GM19025 (cell line): ENCODE data around the gene CNDP1.

ENCODE experiments used
- ATAC-seq: cut with Tn5 transposase; IDR thresholded peaks from one replicate; pipeline ENCODE4 v1.9.1; 2021; ENCODE audit warnings: mild to moderate bottlenecking, low read depth, moderate library complexity; ENCODE audit not compliant: unreplicated experiment

The CNDP1 gene

DNA sequence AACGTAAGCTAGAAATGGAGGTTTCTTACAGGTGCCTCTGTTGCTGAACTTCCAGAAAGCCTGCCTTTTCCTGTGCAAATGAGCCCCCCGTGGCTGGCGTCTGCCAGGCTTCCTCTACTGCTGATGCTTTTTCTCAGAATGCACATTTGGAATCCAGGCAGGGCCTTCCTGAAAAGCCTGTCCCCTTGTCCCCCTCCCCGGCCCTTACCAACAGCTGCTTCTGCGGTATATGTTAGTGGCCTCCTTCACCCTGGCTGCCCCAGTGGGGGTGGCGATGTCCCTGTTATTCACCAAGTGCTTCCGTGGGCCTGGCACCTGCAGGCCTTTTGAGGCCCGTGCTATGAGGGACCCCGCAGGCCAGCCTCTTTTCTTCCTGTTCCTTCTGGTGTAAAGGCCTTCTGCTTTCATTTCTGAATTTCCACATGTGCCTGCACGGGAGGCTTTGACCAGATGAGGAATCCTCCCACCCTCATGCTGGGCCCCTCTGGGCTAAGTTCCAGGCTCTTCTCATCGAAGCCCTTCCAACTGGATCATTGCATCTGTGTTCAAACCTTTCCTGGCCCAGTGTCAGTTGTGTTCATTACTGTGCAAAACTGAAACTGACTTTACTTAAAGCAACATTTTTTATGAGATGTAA is 27.7 kb upstream of the CNDP1 start:
- no peak for ATAC-seq

DNA sequence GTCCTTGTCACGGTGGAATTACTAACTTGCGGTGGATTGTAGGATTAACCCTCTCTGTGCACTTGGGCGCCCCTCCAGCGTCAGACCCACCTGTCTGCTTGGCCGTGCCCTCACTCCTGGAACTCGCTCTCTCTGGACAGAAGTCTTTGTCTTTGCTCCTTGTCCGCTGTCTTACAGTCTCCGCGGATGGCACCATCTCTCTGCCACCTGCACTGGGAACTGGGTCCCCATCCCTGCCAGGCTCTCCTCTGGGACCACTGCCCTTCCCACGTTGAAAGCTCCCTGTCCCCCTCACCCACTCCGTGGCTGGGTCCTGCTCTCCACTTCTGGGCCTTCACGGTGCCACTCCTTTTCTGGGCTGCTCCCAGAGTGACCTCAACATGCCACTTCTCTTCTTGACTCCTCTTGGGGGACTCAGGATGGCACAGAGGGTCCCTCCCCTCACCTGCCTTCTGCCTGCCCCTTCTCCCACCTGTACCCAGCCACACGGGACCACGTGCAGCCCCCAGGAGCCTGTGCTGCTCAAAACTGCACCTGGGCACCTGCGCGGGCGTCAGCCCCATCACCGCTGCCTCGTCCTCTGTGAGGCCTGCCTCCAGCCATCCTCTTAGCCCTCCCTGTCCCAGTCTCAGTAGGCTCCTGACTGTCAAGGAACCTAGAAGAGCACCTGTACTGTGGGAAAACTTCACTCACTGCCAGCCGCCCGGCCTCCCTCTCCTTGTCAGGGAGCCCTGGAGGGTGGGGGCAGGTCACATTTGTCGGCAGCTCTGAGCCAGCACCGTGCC is 27.0 kb upstream of the CNDP1 start:
- ATAC-seq: no peak

DNA sequence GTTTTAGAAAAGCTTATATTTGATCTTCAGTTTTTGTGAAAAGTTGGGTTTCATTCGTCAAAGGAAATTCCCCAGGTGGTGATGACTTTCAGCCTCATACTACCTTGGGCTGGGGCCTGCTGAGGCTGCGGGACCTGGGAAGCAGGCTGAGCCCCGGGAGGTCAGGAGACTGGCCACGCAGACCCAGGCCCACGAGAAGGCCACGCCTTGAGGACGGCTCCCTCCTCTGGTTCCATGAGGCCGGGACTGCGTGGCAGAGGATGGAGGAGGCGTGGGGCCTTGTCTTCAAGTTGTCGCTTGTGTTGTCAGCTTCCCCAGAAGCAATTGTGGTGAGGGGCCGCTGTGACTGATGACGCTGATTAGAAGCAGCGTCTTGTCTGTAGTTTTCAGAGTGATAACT is 26.4 kb upstream of the CNDP1 start:
- no peak for ATAC-seq

DNA sequence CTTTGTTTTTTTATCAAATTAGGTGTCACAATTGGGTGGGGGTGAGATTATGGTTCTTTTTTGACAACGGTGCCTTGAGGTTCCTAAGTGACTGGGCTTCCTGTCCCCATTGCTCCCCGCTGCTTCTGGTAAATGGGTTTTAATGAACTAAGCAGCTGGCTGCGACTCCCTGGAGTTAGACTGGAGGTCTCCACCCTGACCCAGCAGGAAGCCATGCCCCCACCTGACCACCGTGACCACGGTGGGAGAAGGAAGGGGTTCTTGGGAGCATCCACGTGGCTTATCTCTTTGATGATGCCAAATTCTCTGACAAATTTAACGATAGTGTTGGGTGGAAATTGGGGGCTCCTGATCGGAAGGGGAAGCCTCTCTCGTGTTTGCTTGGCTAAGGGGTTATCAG is 25.9 kb upstream of the CNDP1 start:
- ATAC-seq: no peak

DNA sequence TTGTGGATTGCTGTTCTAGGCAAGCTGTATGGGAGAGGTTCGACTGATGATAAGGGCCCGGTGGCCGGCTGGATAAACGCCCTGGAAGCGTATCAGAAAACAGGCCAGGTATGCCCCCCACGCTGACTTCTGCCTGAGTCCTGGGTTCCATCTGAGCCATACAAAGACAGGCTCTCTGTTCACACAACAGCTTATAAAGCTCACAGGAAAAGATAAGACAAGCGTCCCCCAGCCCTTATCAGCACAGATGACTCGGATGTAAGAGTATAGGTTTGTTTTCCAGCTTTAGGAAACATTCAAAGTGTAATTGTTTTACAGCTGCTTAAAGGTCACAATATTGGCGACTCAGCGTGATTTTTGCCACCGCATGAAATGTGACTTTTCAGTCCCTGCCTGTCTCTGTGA is 25.5 kb upstream of the CNDP1 start:
- no peak for ATAC-seq

DNA sequence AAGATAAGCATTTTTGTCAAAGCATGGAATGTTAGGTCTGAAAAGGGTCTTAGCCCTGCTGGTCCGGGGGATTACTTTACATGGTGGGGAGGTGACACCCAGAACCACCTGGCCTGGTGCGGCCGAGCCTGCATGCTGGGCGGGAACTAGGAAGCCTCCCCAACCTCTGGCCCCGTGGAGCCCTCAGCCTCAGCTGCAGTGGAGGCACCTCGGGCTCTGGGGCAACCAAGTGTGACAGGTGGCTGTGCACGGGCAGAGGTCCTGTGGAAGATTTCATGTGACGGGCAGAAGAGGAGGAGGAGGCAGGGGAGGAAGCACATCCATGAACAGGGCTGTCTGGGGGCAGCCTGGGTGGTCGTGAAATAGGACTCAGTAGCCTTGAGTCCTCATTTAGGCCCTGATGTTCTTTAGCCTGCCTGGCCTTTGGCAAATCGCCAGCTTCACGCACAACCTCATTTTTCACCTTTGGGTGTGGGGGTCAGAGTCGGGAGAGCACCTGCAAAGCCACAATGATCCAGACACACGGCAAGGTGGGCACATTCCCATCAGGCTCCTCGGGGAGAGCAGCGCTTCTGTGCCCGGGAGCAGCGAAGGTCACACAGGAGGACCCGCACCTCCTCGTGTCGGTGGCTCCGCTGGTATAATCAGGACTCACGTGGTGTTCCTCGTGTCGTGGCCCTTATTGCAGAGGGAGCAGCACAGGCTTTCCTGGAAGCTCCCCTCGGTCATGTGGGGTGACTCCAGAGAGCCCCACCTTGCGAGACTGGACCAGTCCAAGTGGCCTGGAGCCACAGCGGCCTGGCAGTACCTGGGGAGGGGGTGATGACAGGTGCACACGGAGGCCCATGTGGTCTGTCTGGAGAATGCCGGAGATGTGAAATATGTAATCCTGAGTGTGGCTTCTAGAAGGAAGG is 24.2 kb upstream of the CNDP1 start:
- no peak for ATAC-seq

DNA sequence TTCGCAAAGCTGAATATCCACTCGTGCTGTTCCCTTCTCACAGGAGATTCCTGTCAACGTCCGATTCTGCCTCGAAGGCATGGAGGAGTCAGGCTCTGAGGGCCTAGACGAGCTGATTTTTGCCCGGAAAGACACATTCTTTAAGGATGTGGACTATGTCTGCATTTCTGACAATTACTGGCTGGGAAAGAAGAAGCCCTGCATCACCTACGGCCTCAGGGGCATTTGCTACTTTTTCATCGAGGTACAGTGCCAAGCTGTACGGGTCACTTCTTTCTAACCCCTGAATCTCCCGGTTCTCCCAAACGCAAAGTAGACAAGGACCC is 23.6 kb upstream of the CNDP1 start:
- no peak for ATAC-seq

DNA sequence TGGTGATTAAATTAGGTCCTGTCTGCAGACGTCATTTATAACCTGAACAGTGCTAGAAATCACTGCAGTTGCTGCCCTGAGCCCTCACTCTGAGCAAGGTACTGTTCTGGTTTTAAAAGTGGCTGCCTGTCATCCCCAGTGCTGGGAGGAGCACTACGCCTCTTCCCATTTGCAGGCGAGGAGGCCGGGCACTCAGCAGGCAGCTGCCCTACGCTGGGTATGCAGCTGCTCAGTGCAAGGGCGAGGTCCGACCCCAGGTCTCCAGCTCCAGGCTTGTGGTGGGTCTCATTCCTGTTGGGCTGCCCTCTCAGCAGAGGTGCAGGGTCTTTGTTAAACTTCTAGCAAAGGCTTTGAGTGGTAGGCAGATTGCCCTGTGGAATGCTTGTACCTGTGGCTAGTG is 22.5 kb upstream of the CNDP1 start:
- no peak for ATAC-seq

DNA sequence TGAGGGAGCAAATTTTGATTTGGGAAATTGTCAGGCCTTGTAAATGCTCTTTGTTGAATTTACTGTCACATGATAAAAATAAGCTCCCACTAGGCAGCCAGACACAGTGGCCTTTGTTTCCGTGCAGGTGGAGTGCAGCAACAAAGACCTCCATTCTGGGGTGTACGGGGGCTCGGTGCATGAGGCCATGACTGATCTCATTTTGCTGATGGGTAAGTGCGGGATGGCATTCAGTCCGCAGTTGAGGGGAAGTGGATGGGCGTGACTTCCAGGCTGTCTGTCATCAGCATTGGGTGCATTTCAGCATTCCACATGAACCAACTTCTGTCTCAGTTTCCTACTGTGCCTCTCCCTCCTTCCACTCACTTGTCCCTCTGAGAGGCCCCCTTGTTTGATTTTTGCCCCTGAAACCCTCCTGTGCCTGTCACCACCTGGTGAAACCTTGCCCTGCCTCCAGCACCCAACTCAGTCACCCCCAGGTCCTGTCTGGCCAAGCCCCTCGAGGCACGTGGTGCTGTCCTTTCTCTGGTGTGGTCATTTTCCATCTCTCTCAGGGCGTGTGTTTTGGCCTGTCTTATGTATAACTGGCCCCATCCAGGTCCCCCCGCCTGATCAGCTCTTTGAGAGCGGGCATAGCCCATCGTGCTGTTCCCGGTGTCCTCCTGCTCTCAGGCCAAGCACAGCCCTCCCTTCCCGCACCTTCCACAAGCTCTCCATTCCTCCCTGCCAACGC is 21.8 kb upstream of the CNDP1 start:
- no peak for ATAC-seq

DNA sequence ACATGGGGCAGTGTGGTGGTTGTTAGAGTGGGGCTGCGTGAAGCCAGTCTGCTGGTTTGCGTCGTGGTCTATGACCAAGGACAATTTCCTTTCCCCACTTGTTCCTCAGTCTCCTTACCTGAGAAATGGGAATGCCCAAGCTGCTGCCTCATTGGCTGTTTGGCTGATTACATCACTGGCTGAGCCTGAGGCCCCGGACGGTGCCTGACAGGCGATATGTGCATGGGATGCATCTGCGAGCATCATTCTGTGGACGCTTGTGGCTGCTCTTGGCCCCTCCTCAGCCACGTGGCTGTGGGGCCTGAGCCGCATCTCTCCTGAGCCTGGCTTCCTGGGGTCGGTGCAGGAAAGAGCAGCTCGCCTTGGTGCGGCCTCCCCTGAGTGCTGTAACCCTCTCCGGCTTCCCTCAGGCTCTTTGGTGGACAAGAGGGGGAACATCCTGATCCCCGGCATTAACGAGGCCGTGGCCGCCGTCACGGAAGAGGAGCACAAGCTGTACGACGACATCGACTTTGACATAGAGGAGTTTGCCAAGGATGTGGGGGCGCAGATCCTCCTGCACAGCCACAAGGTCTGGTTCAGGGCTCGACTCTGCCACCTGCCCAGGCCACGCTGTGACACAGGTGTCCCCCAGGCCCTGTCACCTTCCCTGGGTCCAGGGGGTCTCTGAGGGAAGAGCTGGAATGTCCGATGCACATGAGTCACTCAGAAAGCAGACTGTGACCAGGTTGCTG is 21.0 kb upstream of the CNDP1 start:
- no peak for ATAC-seq

DNA sequence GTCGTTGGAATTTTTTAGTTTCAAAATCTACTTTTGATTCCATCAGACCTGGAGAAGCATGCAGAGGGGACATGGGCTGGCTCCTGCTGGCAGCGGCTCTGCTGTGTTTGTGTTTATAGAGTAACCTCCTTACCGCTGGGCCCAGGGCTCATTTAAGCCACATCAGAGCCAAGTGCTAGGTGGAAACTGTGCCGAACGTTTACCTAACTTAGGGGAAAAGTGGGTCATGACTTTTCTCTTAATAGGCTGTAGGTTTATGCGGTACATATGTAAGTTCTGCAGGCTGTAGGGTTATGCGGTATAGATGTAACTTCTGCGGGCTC is 20.5 kb upstream of the CNDP1 start:
- no peak for ATAC-seq

DNA sequence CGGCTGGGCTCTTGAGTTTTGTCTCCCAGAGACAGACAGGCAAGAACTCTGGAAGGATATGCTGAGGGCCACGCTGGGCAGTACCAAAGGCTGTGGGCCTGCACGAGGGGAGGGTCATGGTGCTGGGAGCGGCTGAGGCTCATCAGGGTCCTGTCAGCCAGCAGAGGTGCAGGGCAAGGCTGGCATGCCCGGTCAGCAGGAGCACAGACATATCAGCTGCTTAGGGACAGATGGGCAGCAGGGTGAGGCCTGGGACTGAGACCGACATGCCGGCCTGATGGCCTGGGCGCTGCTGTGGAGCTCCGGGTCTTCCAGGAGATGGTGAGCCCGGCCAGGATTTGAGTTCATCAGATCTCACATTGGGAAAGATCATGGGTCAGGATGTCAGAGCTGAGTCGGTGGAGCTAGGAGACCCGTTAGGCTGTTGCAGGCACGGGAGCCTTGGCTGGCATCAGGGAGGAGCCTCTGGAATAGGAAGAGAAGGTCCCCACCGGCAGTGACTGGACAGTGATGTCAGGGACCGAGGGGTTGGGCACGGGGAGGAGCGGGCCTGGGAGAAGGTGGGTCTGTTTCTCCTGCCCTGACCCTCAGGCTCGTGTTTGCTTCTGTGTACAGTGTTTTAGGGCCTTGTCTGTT is 19.3 kb upstream of the CNDP1 start:
- ATAC-seq: no peak

DNA sequence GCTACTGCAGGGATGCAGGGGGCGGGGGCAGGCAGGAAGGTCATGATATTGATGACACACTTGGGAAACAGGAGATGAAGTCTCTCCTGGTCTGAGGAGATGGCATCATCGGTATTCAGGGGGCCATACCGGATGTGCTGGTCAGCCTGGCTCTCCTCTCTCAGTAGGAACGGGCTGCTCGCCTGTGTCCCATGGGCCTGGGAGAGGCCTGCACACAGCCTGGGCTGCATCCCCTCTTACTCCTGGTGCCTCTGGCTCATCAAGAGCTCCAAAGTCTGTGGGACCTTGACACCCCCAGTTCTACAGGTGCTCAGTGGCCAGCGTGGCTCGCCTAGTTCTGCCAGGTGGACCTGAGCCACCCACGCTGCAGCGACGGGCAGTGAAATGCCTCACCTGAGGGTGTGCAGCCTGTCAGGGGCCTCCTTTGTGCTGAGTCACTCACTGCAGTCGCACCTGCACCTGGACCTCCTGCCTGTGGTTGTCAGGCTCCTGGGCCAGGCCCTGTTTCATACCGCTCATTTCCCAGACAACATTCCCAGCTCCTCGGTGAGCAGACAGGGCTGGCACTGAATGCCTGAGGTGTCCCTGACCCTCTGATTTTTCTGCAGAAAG is 18.6 kb upstream of the CNDP1 start:
- no peak for ATAC-seq

DNA sequence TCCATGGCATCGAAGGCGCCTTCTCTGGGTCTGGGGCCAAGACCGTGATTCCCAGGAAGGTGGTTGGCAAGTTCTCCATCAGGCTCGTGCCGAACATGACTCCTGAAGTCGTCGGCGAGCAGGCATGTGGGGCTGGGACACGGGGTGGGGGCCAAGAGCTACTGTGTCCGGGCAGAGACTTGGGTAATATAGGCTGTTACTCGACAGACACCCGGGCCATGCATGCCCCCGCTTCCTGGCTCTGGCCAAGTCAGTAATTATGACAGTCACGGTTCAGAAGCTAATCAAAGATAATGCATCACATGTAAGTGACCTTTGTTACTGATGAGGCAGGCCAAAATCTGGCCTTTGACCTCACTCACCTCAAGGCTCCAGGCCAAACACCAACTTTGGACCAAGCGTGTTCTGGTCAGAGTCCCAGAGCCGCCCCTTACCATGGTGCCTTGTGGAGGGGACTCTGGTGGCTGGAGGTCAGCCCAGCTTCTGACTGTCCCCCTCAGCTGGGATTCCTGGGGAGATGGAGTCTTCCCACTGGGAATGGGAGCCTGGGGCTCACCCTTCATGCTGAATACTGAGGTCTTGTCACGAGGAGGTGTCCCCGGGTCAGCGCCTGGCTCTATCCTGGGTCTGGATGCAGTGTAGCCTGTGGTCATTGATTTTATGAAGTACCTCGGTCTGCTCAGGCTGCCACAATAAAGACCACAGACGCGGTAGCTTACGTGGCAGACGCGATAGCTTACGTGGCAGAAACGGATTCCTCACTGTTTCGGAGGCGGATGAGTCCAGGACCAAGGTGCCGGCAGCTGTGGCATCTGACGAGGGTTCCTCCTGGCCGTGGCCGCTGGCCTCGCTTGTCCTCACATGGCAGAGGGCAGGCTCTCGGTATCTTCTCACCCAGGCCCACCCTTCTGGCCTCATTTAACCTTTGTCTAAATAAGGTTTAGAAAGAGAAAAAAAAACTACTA is 17.7 kb upstream of the CNDP1 start:
- no peak for ATAC-seq

DNA sequence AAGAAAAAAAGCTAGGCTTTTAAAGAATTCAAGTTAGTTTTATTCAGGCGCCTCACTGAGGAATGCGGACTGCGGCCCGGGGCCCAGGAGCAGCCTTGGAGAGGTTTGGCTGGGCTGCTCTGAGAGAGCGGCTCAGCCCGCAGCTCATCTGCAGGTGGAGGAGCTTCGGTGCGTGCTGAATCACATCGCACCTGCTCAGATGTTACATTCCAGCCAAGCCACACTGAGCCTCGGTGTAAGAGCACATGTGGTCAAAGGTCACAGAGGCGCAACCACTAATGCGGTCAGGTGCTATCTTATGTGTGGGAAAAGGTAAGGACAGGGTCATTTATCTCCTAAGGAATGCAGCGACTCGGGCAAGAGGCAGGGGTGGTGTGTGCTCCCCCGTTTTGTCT is 17.1 kb upstream of the CNDP1 start:
- ATAC-seq: no peak

DNA sequence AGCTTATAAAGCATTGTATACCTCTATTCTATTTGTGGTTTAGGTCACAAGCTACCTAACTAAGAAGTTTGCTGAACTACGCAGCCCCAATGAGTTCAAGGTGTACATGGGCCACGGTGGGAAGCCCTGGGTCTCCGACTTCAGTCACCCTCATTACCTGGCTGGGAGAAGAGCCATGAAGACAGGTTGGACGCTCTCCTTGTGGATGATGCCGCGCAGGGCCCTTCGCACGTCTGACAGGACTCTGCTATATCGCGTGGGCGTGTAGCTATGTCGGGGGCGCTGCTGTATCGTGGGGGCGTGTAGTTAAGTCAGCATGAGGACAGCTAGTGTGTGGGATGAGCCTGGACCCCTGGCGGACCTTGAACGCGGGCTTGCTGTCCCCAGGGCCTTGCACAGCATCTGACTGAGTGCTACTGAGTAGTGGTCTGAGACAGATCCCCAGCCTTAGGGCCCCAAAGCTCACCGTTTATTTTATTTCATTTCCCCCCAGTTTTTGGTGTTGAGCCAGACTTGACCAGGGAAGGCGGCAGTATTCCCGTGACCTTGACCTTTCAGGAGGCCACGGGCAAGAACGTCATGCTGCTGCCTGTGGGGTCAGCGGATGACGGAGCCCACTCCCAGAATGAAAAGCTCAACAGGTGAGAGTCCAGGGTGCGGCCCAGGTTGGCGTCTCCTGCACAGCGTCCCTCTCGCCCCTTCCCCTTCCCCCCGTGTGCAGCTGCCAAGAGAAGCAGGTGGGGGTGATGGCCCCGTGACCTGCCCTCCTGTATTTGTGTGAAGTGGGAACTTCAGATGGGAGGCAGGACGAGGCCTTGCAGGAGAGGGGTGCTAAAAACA is 15.6 kb upstream of the CNDP1 start:
- no peak for ATAC-seq

DNA sequence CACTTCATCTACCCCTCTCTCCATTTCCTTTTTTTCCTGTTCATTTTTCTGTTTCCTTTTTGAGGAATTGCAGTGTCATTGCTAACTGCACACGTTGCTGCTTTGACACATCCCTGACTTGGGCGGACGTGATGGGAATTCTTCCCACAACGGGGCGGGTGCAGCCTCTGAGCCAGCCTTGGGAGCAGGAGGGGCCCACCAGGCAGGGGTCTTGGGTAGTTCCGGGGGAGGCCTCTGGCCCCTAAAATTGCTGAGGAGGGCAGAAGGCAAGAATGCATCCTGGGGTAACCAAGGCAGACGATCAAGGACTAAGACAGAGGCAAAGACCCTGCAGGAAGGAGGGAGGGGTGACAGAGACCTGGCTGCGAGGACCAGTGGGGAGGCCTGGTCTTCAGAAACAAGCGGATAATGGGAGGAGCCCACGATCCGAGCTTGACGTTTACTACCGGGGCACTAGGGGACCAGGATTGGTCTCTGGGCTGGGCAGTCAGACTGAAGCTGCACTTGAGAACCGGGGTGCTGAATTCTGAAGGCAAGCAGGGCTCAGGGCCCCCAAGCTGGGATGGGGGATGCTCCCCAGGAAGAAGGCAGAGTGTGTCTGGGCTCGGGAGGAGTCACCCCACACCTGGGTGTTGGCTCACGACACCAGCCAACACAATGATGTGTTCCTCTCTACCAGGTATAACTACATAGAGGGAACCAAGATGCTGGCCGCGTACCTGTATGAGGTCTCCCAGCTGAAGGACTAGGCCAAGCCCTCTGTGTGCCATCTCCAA is 14.8 kb upstream of the CNDP1 start:
- ATAC-seq: no peak
